Ectodermal cell (in vitro differentiated cells): ENCODE measurements around the gene OR51T1.

Source experiments
- H3K27ac ChIP-seq: 2 replicates; pipeline ENCODE4 v1.7.0; 2013; ENCODE audit warnings: mild to moderate bottlenecking, low read depth, low read length; ENCODE audit not compliant: insufficient read depth, poor library complexity, severe bottlenecking
- H3K27me3 ChIP-seq: 2 replicates; pipeline ENCODE4 v1.7.0; 2013; ENCODE audit warnings: mild to moderate bottlenecking, low read length; ENCODE audit not compliant: insufficient read depth, control insufficient read depth, poor library complexity, severe bottlenecking
- H3K36me3 ChIP-seq: one replicate; pipeline ENCODE4 v1.7.0; 2013; ENCODE audit warnings: low read length; ENCODE audit not compliant: control insufficient read depth, insufficient read depth
- H3K4me1 ChIP-seq: one replicate; pipeline ENCODE4 v1.7.0; 2013; ENCODE audit warnings: low read length; ENCODE audit not compliant: control insufficient read depth, insufficient read depth
- H3K4me3 ChIP-seq: 2 replicates; pipeline ENCODE4 v1.7.0; 2013; ENCODE audit warnings: low read depth, low read length, control low read depth; ENCODE audit not compliant: insufficient read depth
- H3K9me3 ChIP-seq: 2 replicates; pipeline ENCODE4 v1.7.0; 2013; ENCODE audit warnings: mild to moderate bottlenecking, low read length, moderate library complexity; ENCODE audit not compliant: control insufficient read depth
- WGBS, 2 experiments: methylation state at CpG; one replicate each; pipeline ENCODE4 v1.1.7; 2013; ENCODE audit warnings: missing lambda C conversion rate in 2 of 2; 5-methylcytosine and 5-hydroxymethylcytosine counted together

OR51T1 gene

DNA sequence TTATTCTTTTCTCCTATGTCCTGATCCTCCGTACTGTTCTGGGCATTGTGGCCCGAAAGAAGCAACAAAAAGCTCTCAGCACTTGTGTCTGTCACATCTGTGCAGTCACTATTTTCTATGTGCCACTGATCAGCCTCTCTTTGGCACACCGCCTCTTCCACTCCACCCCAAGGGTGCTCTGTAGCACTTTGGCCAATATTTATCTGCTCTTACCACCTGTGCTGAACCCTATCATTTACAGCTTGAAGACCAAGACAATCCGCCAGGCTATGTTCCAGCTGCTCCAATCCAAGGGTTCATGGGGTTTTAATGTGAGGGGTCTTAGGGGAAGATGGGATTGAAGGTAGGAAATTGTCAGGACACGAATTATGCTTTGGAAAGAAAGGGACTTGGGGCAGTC is 843 bp downstream of the OR51T1 start:
- no peaks in the 10 kb centered on the region for H3K4me1 ChIP-seq
- no peak overlapping the region for H3K4me3 ChIP-seq
- no peaks in the 10 kb centered on the region for H3K36me3 ChIP-seq
- H3K27ac ChIP-seq: no peak overlapping the region
- H3K9me3 ChIP-seq: no peaks in the 10 kb centered on the region
- H3K27me3 ChIP-seq: no peaks in the 10 kb centered on the region
- WGBS, 2 experiments: 94 to 96% methylated on average over 5 of the region's 5 CpGs

DNA sequence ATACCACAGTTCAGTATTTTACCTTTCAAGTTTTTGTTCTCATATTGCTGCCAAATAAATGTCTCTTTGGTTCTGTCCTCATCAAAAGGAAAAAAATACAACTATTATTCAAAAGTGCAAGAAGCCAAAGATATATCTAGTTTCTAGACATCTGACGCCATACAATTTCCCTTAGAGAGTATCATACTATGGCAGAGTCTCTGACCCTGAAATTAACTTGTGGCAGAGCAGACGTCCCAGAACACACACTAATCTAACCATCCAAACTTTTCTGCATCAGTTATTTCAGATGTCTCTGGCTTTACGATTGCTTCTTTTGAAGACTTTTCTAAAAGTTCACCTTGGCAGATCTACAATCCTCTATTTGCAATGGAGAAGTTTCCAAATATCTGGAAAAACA is 2.7 kb downstream of the OR51T1 start:
- Histone ChIP-seq H3K27ac (no peak overlapping the region), H3K27me3 (no peaks in the 10 kb centered on the region)
- WGBS, 2 experiments: 96 to 97% methylated on average over 3 of the region's 3 CpGs

DNA sequence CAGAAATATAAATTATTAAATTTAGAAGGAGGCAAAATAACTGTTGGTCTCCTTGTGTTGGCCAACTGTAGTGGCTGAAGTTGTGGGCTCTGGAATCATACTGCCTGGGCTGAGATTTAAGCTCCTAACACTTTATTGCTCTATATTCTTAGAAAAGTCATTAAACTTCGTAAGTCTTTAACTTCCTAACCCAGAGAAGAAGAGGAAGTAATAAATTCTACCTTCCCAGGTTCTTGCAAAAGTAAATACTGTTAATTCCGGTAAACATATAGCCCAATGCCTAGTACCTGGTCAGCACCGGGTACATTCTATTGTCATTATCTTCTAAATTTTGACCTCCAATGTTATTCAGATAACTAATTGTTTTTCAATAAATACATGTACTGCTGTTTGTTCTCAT is 4.5 kb downstream of the OR51T1 start:
- Histone ChIP-seq H3K27me3 (no peaks in the 10 kb centered on the region), H3K4me1 (no peaks in the 10 kb centered on the region), H3K9me3 (no peaks in the 10 kb centered on the region), H3K27ac (no peak overlapping the region), H3K36me3 (no peaks in the 10 kb centered on the region), H3K4me3 (no peak overlapping the region)
- 91 to 96% methylated on average over 3 of the region's 3 CpGs for WGBS, 2 experiments

More for the DNA sequence above, 2.7 kb downstream of the OR51T1 start:
- no peaks in the 10 kb centered on the region for H3K36me3 ChIP-seq
- H3K4me3 ChIP-seq: no peak overlapping the region
- no peaks in the 10 kb centered on the region for H3K9me3 ChIP-seq
- H3K4me1 ChIP-seq: no peaks in the 10 kb centered on the region

DNA sequence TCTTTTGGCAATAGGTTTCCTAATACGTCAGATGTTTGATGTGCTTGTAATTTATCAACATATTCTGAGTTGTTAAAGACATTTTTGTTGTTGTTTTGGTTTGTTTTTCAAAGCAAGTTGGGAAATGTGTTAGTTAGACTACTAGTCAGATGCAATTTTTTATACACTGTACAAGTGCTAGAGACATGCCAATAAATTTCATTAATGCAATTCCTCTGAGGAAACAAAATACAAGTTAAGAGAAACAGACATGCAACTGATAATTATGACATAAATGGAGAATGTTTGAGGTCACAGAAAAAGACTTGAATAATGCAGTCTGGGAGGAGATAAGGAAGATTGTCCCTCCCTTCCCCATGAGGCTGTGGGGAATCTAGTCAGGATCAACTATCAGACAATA is 5.9 kb downstream of the OR51T1 start:
- Histone ChIP-seq H3K27ac (no peak overlapping the region), H3K36me3 (no peaks in the 10 kb centered on the region), H3K4me1 (no peaks in the 10 kb centered on the region), H3K4me3 (no peak overlapping the region), H3K9me3 (no peaks in the 10 kb centered on the region), H3K27me3 (no peaks in the 10 kb centered on the region)
- 0% methylated on average over 1 of the region's 1 CpG; no CpG with 5 or more reads in 1 of the 2 experiments for WGBS, 2 experiments

DNA sequence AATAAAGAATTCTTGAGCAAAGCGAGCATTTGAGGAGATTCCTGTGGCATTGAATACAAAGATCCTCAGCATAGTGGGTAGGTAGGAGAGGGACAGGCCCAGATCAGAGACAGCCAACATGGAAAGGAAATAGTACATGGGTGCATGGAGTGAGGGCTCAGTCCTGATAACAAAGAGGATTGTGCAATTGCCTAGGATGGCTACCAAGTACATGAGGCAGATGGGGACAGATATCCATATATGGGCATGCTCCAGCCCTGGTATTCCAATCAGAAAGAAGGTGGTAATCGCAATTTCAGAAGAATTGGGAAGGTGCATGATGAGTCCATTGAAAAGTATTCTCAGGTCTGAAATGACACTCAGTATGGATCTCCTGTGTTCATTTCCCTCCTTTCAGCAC is 8.6 kb downstream of the OR51T1 start:
- 95 to 97% methylated on average over 2 of the region's 2 CpGs for WGBS, 2 experiments
- Histone ChIP-seq H3K27me3 (no peaks in the 10 kb centered on the region), H3K9me3 (no peaks in the 10 kb centered on the region), H3K4me3 (no peak overlapping the region), H3K36me3 (no peaks in the 10 kb centered on the region), H3K4me1 (no peaks in the 10 kb centered on the region), H3K27ac (no peak overlapping the region)

DNA sequence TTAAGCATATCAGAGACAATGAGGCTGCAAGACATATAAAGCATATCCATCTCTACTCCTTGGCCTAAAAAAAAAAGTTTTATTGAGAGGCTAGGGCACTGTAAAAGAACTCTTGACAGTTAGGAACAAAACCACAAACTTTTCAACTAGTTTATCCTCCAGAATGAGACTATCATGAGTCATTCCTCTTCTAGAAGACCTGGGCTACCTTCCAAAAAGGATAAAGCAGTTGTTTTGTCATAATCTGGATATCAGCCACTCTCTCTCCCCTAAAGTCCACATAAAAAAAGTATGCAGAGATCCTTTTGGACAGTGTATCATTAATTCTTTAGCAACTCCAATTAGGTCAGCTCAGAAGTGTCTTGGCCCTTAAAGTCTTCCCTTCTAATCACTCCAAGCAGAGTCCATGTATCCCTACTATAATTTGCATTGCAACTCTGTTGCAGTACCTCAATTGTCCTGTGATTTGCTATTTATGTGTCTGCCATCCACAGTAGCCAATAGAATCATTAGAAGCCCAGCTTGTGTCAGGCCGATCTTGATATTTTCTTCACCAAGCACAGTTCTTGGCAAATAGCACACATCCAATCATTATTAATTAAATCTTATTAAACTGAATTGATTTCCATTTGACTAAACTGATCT is 10.4 kb downstream of the OR51T1 start:
- no peaks in the 10 kb centered on the region for H3K36me3 ChIP-seq
- no peaks in the 10 kb centered on the region for H3K9me3 ChIP-seq
- no peaks in the 10 kb centered on the region for H3K27me3 ChIP-seq
- H3K4me1 ChIP-seq: no peaks in the 10 kb centered on the region
- H3K27ac ChIP-seq: no peak overlapping the region
- 92 to 100% methylated on average over 1 of the region's 1 CpG for WGBS, 2 experiments
- no peak overlapping the region for H3K4me3 ChIP-seq

DNA sequence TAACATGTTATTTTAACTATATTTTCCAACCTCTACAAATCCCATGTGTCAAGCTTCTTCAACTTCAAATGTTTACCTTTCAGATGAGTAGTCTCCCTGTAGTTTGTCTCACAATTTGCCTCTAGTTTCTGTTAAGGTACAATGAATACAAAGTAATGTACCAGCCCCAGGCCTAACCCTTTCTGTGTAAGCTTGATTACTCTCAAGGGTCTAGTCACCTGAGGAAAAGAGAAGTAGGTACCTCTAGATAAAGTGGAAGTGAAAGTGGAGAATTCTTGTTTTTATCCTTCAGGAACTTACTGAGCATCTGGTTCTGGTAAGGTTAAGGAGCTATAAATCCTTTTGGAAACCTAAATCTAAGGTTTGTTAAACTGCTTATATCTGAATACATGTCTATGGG is 21.8 kb downstream of the OR51T1 start, which contains the start of gene OR51A7:
OR51A7 (plus strand) TSS at position 300 of the 400 bp plus-strand sequence. CDS start 3,587 bp downstream, outside the sequence.
- no peaks in the 10 kb centered on the region for H3K9me3 ChIP-seq

DNA sequence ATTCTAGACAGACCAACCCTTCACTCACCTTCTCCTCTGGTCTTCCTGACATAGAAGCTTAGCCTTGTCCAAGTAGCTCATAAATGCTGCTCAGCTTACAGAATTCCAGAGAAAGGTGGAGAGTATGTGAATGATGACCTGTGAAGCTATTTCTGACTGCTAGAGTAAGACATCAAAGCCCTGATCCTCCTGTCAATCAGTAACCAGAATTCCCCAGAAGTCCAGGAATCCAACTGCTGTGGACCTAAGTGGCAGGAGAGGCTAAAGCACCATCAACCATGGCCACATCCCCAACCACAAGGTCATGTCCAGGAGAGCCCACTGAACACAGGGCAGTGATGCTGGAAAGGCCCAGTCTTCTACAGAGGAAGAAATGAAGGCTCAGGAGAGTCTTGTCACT is 34.9 kb downstream of the OR51T1 start:
- no peaks in the 10 kb centered on the region for H3K27me3 ChIP-seq
- H3K27ac ChIP-seq: no peak overlapping the region
- no peaks in the 10 kb centered on the region for H3K36me3 ChIP-seq
- H3K9me3 ChIP-seq: no peaks in the 10 kb centered on the region
- no peak overlapping the region for H3K4me3 ChIP-seq
- no peaks in the 10 kb centered on the region for H3K4me1 ChIP-seq

More for the DNA sequence above, 21.8 kb downstream of the OR51T1 start, which contains the start of gene OR51A7:
- H3K4me1 ChIP-seq: no peaks in the 10 kb centered on the region
- no peaks in the 10 kb centered on the region for H3K36me3 ChIP-seq
- H3K4me3 ChIP-seq: no peak within 1 kb of the TSS
- no peaks in the 10 kb centered on the region for H3K27me3 ChIP-seq
- no peak within 1 kb of the TSS for H3K27ac ChIP-seq

DNA sequence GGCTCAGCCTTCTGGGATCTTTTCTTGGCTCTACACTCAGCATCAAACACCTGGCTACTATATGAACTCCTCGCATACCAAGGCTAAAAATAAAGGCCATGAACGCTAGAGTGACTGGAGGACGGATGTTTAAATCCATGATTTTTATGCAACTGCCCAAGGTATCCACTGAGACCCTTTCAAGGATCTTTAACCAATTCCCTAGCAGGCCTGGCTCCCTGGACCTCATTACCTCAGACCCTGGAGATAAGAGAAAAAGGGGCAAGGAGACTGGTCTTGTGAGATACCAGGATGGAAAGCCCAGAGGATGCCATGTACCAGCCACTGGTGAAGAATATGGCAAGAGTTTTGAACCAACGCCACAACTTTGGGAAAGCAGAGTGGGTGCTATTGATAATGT is 37.5 kb downstream of the OR51T1 start, which contains the start of gene OR51G2:
OR51G2 (minus strand) TSS at position 101 of the 400 bp plus-strand sequence. CDS start 3,687 bp downstream, outside the sequence.
- no peaks in the 10 kb centered on the region for H3K27me3 ChIP-seq
- no peaks in the 10 kb centered on the region for H3K36me3 ChIP-seq
- H3K27ac ChIP-seq: no peak within 1 kb of the TSS
- no peaks in the 10 kb centered on the region for H3K4me1 ChIP-seq
- H3K4me3 ChIP-seq: no peak within 1 kb of the TSS
- H3K9me3 ChIP-seq: no peaks in the 10 kb centered on the region
- WGBS, 2 experiments: 96 to 98% methylated on average over 4 of the region's 4 CpGs

DNA sequence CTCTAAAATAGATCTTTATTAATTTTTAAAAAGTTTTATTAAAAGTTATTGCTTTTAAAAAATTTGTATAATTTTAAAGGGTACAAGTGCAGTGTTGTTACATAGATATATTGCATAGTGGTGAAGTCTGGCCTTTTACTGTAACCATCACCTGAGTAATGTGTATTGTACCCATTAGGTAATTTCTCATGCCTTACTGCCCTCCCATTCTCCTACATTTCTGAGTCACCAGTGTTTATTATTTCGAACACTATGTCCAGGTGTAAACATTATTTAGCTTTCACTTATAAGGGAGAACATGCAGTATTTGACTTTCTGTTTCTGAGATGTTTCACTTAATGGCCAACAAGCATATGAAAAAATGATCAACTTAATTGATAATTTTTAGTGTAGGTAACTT is 40.1 kb downstream of the OR51T1 start:
- Histone ChIP-seq H3K36me3 (no peaks in the 10 kb centered on the region), H3K9me3 (no peaks in the 10 kb centered on the region)
- 100% methylated on average over 1 of the region's 1 CpG for WGBS, 2 experiments

More for the DNA sequence above, 40.1 kb downstream of the OR51T1 start:
- no peaks in the 10 kb centered on the region for H3K27me3 ChIP-seq
- H3K27ac ChIP-seq: no peak overlapping the region
- H3K4me1 ChIP-seq: no peaks in the 10 kb centered on the region
- no peak overlapping the region for H3K4me3 ChIP-seq
